AML-193 (cell line): Measurements from ENCODE around the gene SLC30A1.
A peak's percentile ranks its signal among the peaks of the same experiment; 100 is the strongest.
"Not testable (repeated sequence)": the region's sequence is repeated elsewhere in the genome, so short reads cannot be mapped to it uniquely, and the experiment has no call there.

Experiments
- DNase-seq, 2 experiments: peaks; one replicate each; lab custom pipeline; 2025; lab: John Stamatoyannopoulos, UW

Gene SLC30A1

GRCh38 chr1:211583011-211583992 lies 4.3 kb upstream of the SLC30A1 start:
- no peak for DNase-seq

DNA sequence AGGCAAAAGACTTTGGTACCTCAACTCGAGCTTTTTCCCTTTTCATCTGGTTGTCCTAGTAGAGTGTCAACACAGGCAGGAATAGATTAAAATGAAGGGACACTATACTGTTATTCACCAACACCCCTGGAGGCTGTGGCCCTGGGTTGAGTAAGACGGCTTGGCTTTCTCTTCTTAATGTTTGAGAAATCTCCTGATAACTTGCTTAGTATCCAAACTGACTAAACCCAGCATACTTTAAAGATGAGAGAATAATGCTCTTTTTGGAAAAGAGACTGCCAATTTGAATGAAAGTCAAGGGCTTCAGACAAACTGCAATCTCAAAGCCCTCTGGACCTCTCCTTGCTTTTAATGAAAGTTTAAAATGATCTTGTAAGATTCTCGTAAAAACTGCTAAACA lies 2.6 kb upstream of the SLC30A1 start:
- DNase-seq = no peak

DNA sequence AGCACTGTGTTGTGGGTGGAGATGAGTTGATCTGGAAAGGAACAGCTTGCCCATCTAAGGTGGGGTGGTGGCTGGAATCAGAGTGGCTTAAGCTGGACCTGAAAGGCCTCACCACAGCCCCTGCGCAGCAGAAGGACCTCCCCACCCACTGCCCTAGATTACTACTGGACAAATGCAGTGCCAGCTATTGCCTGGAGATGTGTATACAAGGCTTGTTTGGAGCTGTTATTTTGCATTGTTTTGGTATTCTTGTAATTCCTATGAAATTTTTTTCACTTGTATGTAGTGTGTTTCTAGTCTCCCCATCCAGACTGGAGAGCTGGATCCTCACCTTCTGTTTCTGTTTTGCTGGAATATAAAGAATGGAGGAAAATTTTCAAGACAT lies 1.3 kb upstream of the SLC30A1 start:
- no peak for DNase-seq

DNA sequence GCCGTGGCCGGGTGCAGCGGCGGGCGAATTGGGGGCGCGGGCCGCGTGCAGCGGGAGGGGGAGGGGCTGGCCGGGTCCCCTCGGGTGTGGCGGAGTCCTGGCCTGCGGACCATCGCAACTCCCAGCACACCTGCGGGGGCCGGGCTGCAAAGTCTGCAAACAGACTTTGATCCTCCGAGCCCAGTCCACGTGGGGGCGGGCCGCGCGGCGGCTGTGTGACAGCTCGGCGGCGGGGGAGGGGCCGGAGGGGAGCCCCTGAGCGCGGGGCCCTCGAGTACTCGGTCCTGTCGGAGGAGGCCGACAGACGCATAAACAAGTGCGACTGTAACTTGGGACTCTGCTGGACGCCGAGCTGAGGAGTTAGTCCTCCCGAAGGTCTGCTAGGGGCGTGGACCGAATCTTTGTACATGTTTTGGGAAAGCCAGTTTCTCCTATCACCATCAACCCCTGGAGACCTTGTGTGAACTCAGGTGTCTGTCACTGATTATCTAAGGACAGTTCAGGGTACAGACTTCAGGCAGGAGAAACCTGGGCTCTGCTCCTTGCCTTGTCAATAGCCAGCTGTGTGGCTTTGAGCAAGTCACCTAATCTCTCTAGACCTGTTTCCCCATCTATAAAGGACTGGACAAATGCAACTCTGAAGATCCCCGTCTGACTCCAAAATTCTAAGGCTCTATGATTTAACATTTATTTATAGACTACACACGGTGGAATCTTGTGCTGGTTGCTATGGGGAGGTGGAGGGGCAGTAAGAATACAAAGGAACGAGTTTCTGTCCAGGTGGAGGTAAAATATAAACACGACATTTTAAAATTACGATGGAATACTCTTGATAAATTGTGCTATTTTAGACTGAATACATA lies 710 bp upstream of the SLC30A1 start:
- peak; percentile 23 to 33 for DNase-seq

DNA sequence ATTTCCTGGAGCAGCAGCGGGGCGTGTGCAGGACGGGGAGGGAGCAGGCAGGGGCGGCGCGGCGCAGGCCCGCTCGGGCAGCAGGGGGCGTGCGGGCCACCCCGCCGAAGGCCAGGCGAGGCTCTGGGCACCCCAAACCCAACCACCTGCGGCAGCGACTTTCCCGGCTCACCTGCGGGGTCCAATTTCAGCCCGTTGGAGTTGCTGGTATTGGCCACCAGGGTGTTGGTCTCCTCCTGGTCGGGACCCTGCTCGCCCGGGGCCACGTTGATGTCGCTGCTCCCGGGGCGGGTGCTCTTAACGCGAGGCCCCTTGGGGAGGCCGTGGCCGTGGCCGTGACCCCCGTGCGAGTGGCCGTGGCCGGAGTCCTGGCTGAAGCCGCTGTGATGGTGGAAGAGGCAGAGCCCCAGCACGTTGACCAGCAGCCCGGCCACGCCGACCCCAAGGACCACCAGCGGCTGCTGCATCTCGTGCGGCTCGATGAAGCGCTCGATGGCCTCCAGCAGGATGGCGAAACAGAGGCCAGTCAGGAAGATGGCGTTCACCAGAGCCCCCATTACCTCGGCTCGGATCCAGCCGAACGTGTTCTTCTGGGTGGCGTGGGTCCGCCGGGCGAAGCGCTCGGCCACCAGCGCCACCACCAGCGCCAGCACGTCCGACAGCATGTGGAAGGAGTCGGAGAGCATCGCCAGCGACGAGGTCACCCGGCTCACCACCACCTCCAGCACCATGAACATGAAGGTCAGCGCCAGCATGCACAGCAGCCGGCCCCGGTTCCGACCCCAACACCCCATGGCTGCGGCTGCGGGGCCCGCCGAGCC lies 932 bp downstream of the SLC30A1 start:
- peak; percentile 36 to 50 for DNase-seq

GRCh38 chr1:211577277-211577818 lies 1.6 kb downstream of the SLC30A1 start:
- no peak for DNase-seq

DNA sequence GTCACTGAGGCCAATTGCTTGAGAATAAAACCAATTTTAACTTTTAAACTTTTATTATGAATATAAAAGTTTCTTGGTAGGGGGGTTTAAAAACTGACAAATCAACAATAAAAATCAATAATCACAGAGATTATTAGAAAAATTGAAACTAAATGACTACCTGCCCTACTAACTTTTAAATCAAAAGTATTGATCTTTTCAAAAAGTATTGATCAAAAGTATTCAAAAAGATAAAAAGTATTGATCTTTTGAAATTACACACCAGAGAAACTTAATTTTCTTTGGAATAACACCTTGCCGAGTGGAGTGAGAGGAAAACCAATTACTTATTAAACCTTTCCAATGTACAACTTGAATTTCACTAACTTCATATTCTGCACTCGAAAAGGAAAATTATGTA lies 2.2 kb downstream of the SLC30A1 start:
- no peak for DNase-seq

DNA sequence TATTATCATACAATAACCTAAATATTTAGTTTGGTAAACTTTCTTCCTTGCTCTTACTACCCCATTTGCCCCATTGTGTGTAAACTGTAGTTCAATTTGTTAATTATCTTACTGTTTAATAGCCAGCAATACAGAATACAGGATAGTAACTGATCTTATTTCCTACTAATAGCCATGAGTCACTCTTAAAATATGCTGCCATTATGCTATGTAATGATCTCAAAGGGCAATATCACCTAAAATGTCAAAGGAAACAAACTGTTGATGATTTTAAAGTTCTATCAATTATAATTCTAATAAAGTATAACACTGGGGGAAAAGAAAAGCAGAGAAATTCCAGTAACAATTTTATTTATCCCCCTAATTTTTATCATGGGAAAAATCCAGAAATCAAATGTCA lies 4.3 kb downstream of the SLC30A1 start:
- no peak for DNase-seq

GRCh38 chr1:211571998-211572397 lies 7.0 kb downstream of the SLC30A1 start:
- no peak for DNase-seq

DNA sequence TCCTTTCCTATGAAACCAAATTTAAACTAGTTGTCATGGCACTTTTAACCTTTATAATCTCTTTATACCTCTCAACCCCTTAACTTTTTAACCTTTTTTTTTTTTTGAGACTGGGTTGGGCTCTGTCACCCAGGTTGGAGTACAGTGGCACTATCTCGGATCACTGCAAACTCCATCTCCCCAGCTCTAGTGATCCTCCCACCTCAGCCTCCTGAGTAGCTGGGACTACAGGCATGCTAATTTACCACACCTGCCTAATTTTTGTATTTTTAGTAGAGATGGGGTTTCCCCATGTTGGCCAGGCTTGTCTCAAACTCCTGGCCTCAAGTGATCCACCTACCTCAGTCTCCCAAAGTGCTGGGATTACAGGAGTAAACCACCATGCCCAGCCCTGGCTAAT lies 8.6 kb downstream of the SLC30A1 start:
- DNase-seq = not testable (repeated sequence)

GRCh38 chr1:211566431-211567025 lies 12.4 kb downstream of the SLC30A1 start:
- DNase-seq = no peak

DNA sequence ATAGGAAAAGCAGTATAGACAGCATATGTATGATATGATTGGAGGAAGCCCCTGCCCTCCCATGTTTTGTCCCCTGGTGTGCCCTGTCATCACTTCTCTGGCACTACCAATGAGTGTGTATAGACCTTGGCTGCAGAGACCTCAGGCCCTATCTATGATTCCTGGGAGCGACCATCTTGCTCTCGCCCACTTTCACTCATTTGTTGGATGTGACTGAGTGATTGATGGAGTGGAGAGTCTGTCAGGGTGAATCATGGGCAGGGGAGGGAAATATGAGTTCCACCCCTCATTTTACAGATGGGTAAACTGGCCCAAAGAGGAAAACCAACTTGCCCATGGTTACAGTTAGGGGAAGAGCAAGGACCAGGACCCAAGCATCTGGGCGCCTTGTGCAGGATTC lies 14.9 kb downstream of the SLC30A1 start:
- no peak for DNase-seq

DNA sequence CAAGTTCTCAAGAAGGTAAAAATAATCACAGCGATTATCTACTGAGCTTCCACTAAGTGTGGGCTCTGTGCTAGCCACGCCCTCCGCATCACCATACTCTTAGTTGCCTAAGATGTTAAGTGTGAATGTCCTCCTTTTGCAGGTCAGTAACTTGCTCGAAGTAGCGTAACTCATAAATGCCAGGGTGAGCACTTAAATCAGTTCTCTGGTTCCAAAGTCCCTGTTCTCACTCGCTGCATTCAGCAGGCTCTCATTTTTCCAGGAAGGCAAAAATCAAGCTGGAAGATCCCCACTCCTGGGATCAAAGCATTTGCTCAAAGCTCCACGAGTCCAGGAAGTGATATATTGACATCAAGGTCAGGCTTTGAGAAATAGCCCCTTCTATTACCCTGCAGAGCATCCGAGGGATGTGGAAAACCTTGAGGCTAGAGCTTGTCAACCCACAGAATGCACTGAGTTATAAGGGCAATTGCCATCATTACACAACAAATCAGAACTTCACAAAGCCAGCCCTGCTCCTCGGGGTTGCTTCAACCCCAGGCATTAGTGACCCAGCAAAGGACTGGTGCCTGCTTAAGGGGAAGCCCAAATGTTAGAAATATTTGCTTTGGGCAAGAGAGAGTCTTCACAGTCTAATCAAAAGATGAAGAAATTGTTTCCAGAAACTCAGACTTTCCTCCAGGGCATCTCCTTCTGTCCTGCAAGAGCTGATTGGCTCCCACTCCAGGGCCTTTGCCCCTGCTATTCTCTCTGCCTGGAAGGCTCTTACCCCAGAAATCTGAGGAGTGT lies 19.5 kb downstream of the SLC30A1 start:
- no peak for DNase-seq

DNA sequence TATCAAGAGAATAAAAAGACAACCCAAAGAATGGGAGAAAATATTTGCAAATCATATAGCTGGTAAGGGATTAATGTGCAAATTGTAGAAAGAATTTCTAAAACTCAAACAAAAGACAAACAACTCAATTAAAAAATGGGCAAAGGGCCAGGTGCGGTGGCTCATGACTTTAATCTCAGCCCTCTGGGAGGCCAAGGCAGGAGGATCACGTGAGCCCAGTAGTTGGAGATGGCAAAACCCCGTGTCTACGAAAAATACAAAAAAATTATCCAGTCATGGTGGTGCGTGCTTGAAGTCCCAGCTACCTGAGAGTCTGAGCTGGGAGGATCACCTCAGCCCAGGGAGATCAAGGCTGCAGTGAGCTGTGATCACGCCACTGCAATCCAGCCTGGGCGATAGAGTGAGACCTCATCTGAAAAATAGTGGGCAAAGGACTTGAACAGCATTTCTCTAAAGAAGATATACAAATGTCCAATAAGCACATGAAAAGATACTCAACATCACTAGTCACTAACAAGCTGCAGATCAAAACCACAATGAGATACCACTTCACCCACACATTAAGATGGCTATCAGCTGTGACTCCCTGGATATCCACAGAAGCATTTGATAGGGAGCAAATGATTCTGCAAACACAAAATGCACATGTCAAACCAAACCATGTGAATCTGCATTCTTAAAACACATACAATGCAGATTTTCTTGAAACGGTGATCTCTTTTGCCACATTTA lies 20.9 kb downstream of the SLC30A1 start:
- no peak for DNase-seq

DNA sequence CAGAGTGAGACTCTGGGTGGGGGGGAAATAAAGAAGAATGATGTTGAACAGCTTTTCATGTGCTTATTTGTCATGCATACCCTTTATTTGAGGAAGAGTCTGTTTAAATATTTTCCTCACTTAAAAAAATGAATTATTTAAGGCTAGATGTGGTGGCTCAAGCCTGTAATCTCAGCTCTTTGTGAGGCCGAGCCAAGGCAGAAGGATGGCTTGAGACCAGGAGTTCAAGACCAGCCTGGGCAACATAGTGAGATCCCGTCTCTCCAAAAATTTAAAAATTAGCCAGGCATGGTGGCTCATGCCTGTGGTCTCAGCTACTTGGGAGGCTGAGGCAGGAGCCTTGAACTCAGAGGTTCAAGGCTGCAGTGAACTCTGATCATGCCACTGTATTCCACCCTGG lies 25.4 kb downstream of the SLC30A1 start:
- no peak for DNase-seq

GRCh38 chr1:211551638-211552460 lies 27.1 kb downstream of the SLC30A1 start:
- peak in 1 of 2 experiments; percentile 3 for DNase-seq

DNA sequence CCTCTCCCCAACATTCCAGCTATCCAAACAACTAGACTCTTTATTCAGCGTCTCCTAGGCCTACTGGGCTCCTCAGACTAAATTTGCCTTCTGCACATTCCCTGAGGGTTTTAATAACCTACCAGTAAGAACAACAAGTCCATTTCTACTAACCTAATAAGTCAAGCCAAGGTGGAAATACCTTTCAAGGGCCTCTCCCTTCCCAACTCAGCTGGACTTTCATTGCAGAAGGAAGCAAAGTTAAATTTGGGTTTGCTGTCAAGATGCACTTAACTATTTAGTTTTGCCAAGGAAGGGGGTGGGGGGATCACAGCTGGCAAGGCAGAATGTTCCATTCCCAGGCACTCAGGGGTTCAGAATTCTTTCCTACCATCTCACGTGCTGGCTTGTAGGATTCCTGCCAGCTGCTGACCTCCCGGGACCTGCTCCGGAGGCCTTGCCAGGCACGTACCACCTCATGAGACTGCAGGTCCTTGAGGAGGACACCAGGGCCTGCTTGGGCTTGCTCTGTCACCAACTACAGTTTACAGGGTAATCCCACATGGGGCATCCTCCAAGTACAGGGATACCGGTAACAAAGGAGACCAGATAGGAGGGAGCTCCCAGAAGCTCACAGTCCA lies 29.8 kb downstream of the SLC30A1 start:
- DNase-seq = no peak

- no peak for DNase-seq
Observed at GRCh38 chr1:211548321-211549091, 30.5 kb downstream of the SLC30A1 start.
